Activated CD8-positive, alpha-beta T cell treated with anti-CD3 and anti-CD28 coated beads, Interleukin-2, amount 10 ng/mL, durations not matched to agents 7 days and 5 days (primary cell): ENCODE measurements around the gene MISFA. TPM values are rescaled to one million over a fixed set of nuclear protein-coding genes. Genes with fewer than 3 reads are reported as not detected.

Experiments used
- ATAC-seq: fragments of 150-1000 bp; cut with Tn5 transposase; one replicate; pipeline ENCODE4 v1.10.0; 2021; ENCODE audit warnings: moderate library complexity
- CTCF ChIA-PET: fragments of 350-600 bp; sonication (Branson Sonifier 250); formaldehyde crosslinking; loops from one replicate; lab custom pipeline; 2021; ENCODE audit warnings: antibody characterized with exemption; lab: Charles Lee
- POLR2A ChIA-PET: fragments of 350-600 bp; sonication (Branson Sonifier 250); formaldehyde crosslinking; loops from one replicate; lab custom pipeline; 2021; ENCODE audit warnings: antibody characterized with exemption; lab: Charles Lee
- DNase-seq: peaks from one replicate; pipeline ENCODE4 v3.0.0-alpha.2; 2020
- H3K27ac Mint-ChIP-seq: one replicate; pipeline ENCODE4 v1.8.0; 2021; ENCODE audit warnings: mild to moderate bottlenecking, mixed read lengths
- H3K27me3 Mint-ChIP-seq: one replicate; pipeline ENCODE4 v1.8.0; 2021; ENCODE audit warnings: low read depth, mixed read lengths
- H3K36me3 Mint-ChIP-seq: one replicate; pipeline ENCODE4 v1.8.0; 2021; ENCODE audit warnings: low read depth, mixed read lengths
- H3K4me1 Mint-ChIP-seq: one replicate; pipeline ENCODE4 v1.8.0; 2021; ENCODE audit warnings: low read depth, mixed read lengths
- H3K4me3 Mint-ChIP-seq: one replicate; pipeline ENCODE4 v1.8.0; 2021; ENCODE audit warnings: mild to moderate bottlenecking, mixed read lengths
- H3K9me3 Mint-ChIP-seq: one replicate; pipeline ENCODE4 v1.8.0; 2022; ENCODE audit warnings: mixed read lengths; ENCODE audit not compliant: insufficient read depth
- total RNA-seq, 2 experiments: library from RNA; stranded (reverse); gene quantifications; one replicate each; pipeline ENCODE4 v1.2.3, GENCODE V29; 2021

Gene MISFA
- total RNA-seq = 1 to 10 TPM in 1 of 2 experiments, not detected in 1; 1.4 TPM

- Mint-ChIP-seq H3K9me3 (no peaks in the 10 kb centered on the region), H3K36me3 (no peaks in the 10 kb centered on the region)
- POLR2A ChIA-PET = no interaction called here
Measured at GRCh38 chr11:18599739-18600230, at the start of gene MISFA. TSS of gene MISFA (plus strand) at chr11:18599789. CDS start at chr11:18599929, 140 bp downstream.

GRCh38 chr11:18563090-18563730, 36.4 kb upstream of the MISFA start:
- POLR2A ChIA-PET = no interaction called here
- no peak overlapping the region for H3K27ac Mint-ChIP-seq
- CTCF ChIA-PET = interaction anchor here (0.9 to 2.5 kb wide), 3 partner anchors 23 to 159 kb away, joined by 3 to 7 read pairs (median 4); no protein-coding TSS in a partner anchor

More at GRCh38 chr11:18599739-18600230, at the start of gene MISFA:
- CTCF ChIA-PET = interaction anchor here (1.2 kb wide), 1 partner anchor 176 kb away, joined by 3 read pairs; no protein-coding TSS in a partner anchor
- H3K4me1 Mint-ChIP-seq = no peaks in the 10 kb centered on the region
- peaks cover 2% of the 10 kb centered on the region for H3K27me3 Mint-ChIP-seq
- no peak within 1 kb of the TSS for H3K4me3 Mint-ChIP-seq
- ATAC-seq (no peak), DNase-seq (no peak)
- H3K27ac Mint-ChIP-seq = peak within 1 kb of the TSS; percentile 25

GRCh38 chr11:18564149-18564548, 35.4 kb upstream of the MISFA start:
- DNase-seq = no peak
- no peak overlapping the region for H3K27ac Mint-ChIP-seq
- ATAC-seq = no peak
- ChIA-PET POLR2A (no interaction called here), CTCF (interaction anchor here (0.9 to 2.5 kb wide), 5 partner anchors 15 to 200 kb away, joined by 3 to 7 read pairs (median 4); no protein-coding TSS in a partner anchor)
- H3K4me1 Mint-ChIP-seq = no peaks in the 10 kb centered on the region
- H3K36me3 Mint-ChIP-seq = peaks cover 13% of the 10 kb centered on the region
- no peak overlapping the region for H3K4me3 Mint-ChIP-seq
- H3K27me3 Mint-ChIP-seq = no peaks in the 10 kb centered on the region
- H3K9me3 Mint-ChIP-seq = no peaks in the 10 kb centered on the region

More at GRCh38 chr11:18563090-18563730, 36.4 kb upstream of the MISFA start:
- Mint-ChIP-seq H3K4me1 (no peaks in the 10 kb centered on the region), H3K36me3 (peaks cover 13% of the 10 kb centered on the region), H3K27me3 (no peaks in the 10 kb centered on the region), H3K4me3 (no peak overlapping the region), H3K9me3 (no peaks in the 10 kb centered on the region)
- ATAC-seq (no peak), DNase-seq (no peak)

- no peak for DNase-seq
- Mint-ChIP-seq H3K4me1 (no peaks in the 10 kb centered on the region), H3K9me3 (no peaks in the 10 kb centered on the region), H3K4me3 (no peak overlapping the region), H3K36me3 (peaks cover 12% of the 10 kb centered on the region), H3K27ac (no peak overlapping the region), H3K27me3 (no peaks in the 10 kb centered on the region)
- POLR2A ChIA-PET = no interaction called here
- ATAC-seq = no peak
- CTCF ChIA-PET = interaction anchor here (1.5 kb wide), 1 partner anchor 16 kb away, joined by 3 read pairs; no protein-coding TSS in a partner anchor
Measured at GRCh38 chr11:18566406-18566805, 33.2 kb upstream of the MISFA start.

- H3K27ac Mint-ChIP-seq = no peak overlapping the region
- no peak overlapping the region for H3K4me3 Mint-ChIP-seq
- no peaks in the 10 kb centered on the region for H3K9me3 Mint-ChIP-seq
- no peaks in the 10 kb centered on the region for H3K4me1 Mint-ChIP-seq
- ChIA-PET POLR2A (no interaction called here), CTCF (interaction anchor here (0.9 to 1.5 kb wide), 2 partner anchors 15 to 83 kb away, joined by 3 read pairs; no protein-coding TSS in a partner anchor)
- DNase-seq (no peak), ATAC-seq (no peak)
- H3K27me3 Mint-ChIP-seq = no peaks in the 10 kb centered on the region
- H3K36me3 Mint-ChIP-seq = peaks cover 13% of the 10 kb centered on the region
Measured at GRCh38 chr11:18567081-18567480, 32.5 kb upstream of the MISFA start.

GRCh38 chr11:18575361-18575760, 24.2 kb upstream of the MISFA start:
- Mint-ChIP-seq H3K4me3 (no peak overlapping the region), H3K27ac (no peak overlapping the region), H3K4me1 (peaks cover 20% of the 10 kb centered on the region), H3K9me3 (no peaks in the 10 kb centered on the region), H3K27me3 (no peaks in the 10 kb centered on the region), H3K36me3 (peaks cover 21% of the 10 kb centered on the region)
- POLR2A ChIA-PET = no interaction called here
- no peak for DNase-seq
- ATAC-seq = no peak
- CTCF ChIA-PET = interaction anchor here (1.2 kb wide), 1 partner anchor 35 kb away, joined by 4 read pairs; no protein-coding TSS in a partner anchor

- peak; percentile 76 for ATAC-seq
Measured at GRCh38 chr11:18578975-18579598, 20.5 kb upstream of the MISFA start.

GRCh38 chr11:18580113-18580766, 19.3 kb upstream of the MISFA start:
- H3K36me3 Mint-ChIP-seq = peaks cover 16% of the 10 kb centered on the region
- CTCF ChIA-PET = interaction anchor here (1.5 to 3.2 kb wide), 3 partner anchors 40 to 336 kb away, joined by 4 to 9 read pairs (median 5); no protein-coding TSS in a partner anchor
- no peak overlapping the region for H3K27ac Mint-ChIP-seq

More at GRCh38 chr11:18578975-18579598, 20.5 kb upstream of the MISFA start:
- Mint-ChIP-seq H3K4me1 (peaks cover 20% of the 10 kb centered on the region), H3K9me3 (no peaks in the 10 kb centered on the region), H3K36me3 (peaks cover 17% of the 10 kb centered on the region), H3K27ac (peak overlapping the region; percentile 65), H3K4me3 (peak overlapping the region; percentile 26), H3K27me3 (no peaks in the 10 kb centered on the region)
- POLR2A ChIA-PET = interaction anchor here (1.1 to 1.3 kb wide), 2 partner anchors 53 to 54 kb away, joined by 4 to 6 read pairs; partner anchors contain the start of gene TSG101
- DNase-seq = no peak
- CTCF ChIA-PET = interaction anchor here (0.8 to 3.2 kb wide), 14 partner anchors 8 to 335 kb away, joined by 3 to 9 read pairs (median 4); partner anchors contain the start of gene SPTY2D1

GRCh38 chr11:18581825-18582224, 17.8 kb upstream of the MISFA start:
- no peak overlapping the region for H3K4me3 Mint-ChIP-seq
- ChIA-PET POLR2A (interaction anchor here (0.7 kb wide), 1 partner anchor 15 kb away, joined by 3 read pairs; no protein-coding TSS in a partner anchor), CTCF (interaction anchor here (0.9 kb wide), 2 partner anchors 15 to 338 kb away, joined by 3 read pairs; no protein-coding TSS in a partner anchor)
- peaks cover 12% of the 10 kb centered on the region for H3K36me3 Mint-ChIP-seq
- H3K9me3 Mint-ChIP-seq = no peaks in the 10 kb centered on the region
- H3K27ac Mint-ChIP-seq = no peak overlapping the region
- DNase-seq (no peak), ATAC-seq (no peak)
- no peaks in the 10 kb centered on the region for H3K27me3 Mint-ChIP-seq
- H3K4me1 Mint-ChIP-seq = peaks cover 18% of the 10 kb centered on the region

More at GRCh38 chr11:18580113-18580766, 19.3 kb upstream of the MISFA start:
- POLR2A ChIA-PET = interaction anchor here (1.3 kb wide), 1 partner anchor 54 kb away, joined by 6 read pairs; the partner anchor contains the start of gene TSG101
- Mint-ChIP-seq H3K4me3 (no peak overlapping the region), H3K9me3 (no peaks in the 10 kb centered on the region), H3K27me3 (no peaks in the 10 kb centered on the region), H3K4me1 (peaks cover 20% of the 10 kb centered on the region)
- ATAC-seq (no peak), DNase-seq (no peak)

GRCh38 chr11:18588297-18589252, 11.0 kb upstream of the MISFA start, which contains the start of gene UEVLD:
TSS of gene UEVLD (minus strand) at chr11:18588734. CDS start at chr11:18588654, 80 bp downstream.
- Mint-ChIP-seq H3K27ac (no peak within 1 kb of the TSS), H3K36me3 (peaks cover 2% of the 10 kb centered on the region), H3K4me3 (no peak within 1 kb of the TSS), H3K9me3 (no peaks in the 10 kb centered on the region), H3K4me1 (peaks cover 12% of the 10 kb centered on the region), H3K27me3 (no peaks in the 10 kb centered on the region)
- ATAC-seq (peak; percentile 75), DNase-seq (peak; percentile 67)
- CTCF ChIA-PET = interaction anchor here (0.9 to 1.9 kb wide), 4 partner anchors 9 to 48 kb away, joined by 3 to 7 read pairs (median 3); no protein-coding TSS in a partner anchor
- POLR2A ChIA-PET = interaction anchor here (0.6 to 2.1 kb wide), 8 partner anchors 10 to 689 kb away, joined by 3 to 9 read pairs (median 4); partner anchors contain the start of genes HPS5, LDHA, SPTY2D1 and TSG101
